Vagina (tissue), 2 donors: ENCODE results near the gene TMEM176A.

Experiments
- CTCF ChIP-seq, 3 experiments: fragments of 450-650 bp in 2 of 3; fragments of 200-600 bp in 1 of 3; sonication (generic) in 1 of 3; IDR thresholded peaks; one replicate each; pipeline ENCODE4 v1.5.1; 2017 to 2019; ENCODE audit warnings: antibody characterized with exemption in 3 of 3, mild to moderate bottlenecking in 2 of 3, moderate library complexity in 2 of 3
- POLR2A ChIP-seq, 2 donors: fragments of 450-650 bp; IDR thresholded peaks; one replicate each; pipeline ENCODE4 v1.6.1; 2017; ENCODE audit warnings: antibody characterized with exemption in 2 of 2, mild to moderate bottlenecking in 2 of 2, moderate library complexity in 2 of 2
- POLR2AphosphoS5 ChIP-seq, 2 donors: sonication (generic); formaldehyde crosslinking; IDR thresholded peaks; one replicate each; pipeline ENCODE4 v1.9.0; 2017; ENCODE audit warnings: antibody characterized with exemption in 2 of 2, mild to moderate bottlenecking in 2 of 2, low read depth in 1 of 2; ENCODE audit not compliant: insufficient read depth in 1 of 2

- TF ChIP-seq CTCF (IDR thresholded peaks at IDR 0.05), result no peak
- TF ChIP-seq POLR2A (IDR thresholded peaks at IDR 0.05), result no peak
- no peak for TF ChIP-seq POLR2AphosphoS5 (IDR thresholded peaks at IDR 0.05; ENCODE audit: insufficient read depth in 1 of 2, low read depth in 1 of 2)
Observed at GRCh38 chr7:150831851-150832250, 31.3 kb downstream of the TMEM176A start.
